ENCODE data around the gene IGLON5. TPM values are rescaled to one million over a fixed set of nuclear protein-coding genes. Genes with fewer than 3 reads are reported as not detected.

Gene IGLON5
- total and polyA plus RNA-seq, 2 experiments from 2014 or later = 5.0 to 29.1 TPM

- TF ChIP-seq CREB1 (CRISPR knock-in tag; IDR thresholded peaks at IDR 0.05; ENCODE audit: low read depth) (no peak), STAT1 (IDR thresholded peaks at IDR 0.05; ENCODE audit: unreplicated experiment) (no peak), ZNF114 (CRISPR knock-in tag; IDR thresholded peaks at IDR 0.05) (no peak)
- Histone ChIP-seq H3K4me2 (no peak overlapping the region), H3F3A (replicated peaks; ENCODE audit: low read depth) (no peaks in the 10 kb centered on the region; the same call in 1 of the 2 replicates), H3K79me2 (replicated peaks; ENCODE audit: insufficient read depth) (0 out of 2 replicates have a peak, but pooled peaks cover 4% of the 10 kb centered on the region), H3K9me2 (ENCODE audit: insufficient read depth) (0 out of 2 replicates have a peak, but pooled peaks cover 2% of the 10 kb centered on the region), H3K36me3 (ENCODE audit: insufficient read depth) (no peaks in the 10 kb centered on the region), H3K27ac (ENCODE audit: low read depth) (no peak overlapping the region), H4K20me1 (replicated peaks; ENCODE audit: insufficient read depth) (no peaks in the 10 kb centered on the region), H2AFZ (no peak overlapping the region), H3K4me1 (ENCODE audit: insufficient read depth) (peaks cover 12% of the 10 kb centered on the region; the same call in 1 of the 2 replicates), H3K4me3 (no peak overlapping the region), H3K27me3 (ENCODE audit: insufficient read depth) (no peaks in the 10 kb centered on the region)
- Mint-ChIP-seq H3K4me1 (peaks cover 15% of the 10 kb centered on the region), H3K4me3 (no peak overlapping the region; the same call in 2 of the 3 replicates), H3K9me3 (no peaks in the 10 kb centered on the region; the same call in 2 of the 3 replicates), H3K36me3 (ENCODE audit: low read depth) (no peaks in the 10 kb centered on the region; the same call in 2 of the 3 replicates), H3K27me3 (ENCODE audit: insufficient read depth, low read depth, poor library complexity) (peaks cover 20% of the 10 kb centered on the region), H3K27ac (no peak overlapping the region)
- DNase-seq (ENCODE audit: low spot score) = no peak
- no peak for ATAC-seq
Measured at GRCh38 chr19:51370230-51370629, 58.8 kb downstream of the IGLON5 start.

- no peaks in the 10 kb centered on the region for H3K36me3 Mint-ChIP-seq (ENCODE audit: low read depth)
- H3K27ac Mint-ChIP-seq = 0 out of 2 replicates have a peak overlapping the region, but pooled peaks have one; percentile 46
- Histone ChIP-seq H3K27ac (ENCODE audit: low read depth) (no peak overlapping the region), H3K4me2 (no peak overlapping the region), H4K20me1 (replicated peaks; ENCODE audit: insufficient read depth) (no peaks in the 10 kb centered on the region), H3K79me2 (replicated peaks; ENCODE audit: insufficient read depth) (no peaks in the 10 kb centered on the region), H3K4me1 (ENCODE audit: insufficient read depth) (peaks cover 7% of the 10 kb centered on the region; the same call in 1 of the 2 replicates), H3F3A (replicated peaks; ENCODE audit: low read depth) (no peaks in the 10 kb centered on the region; the same call in 1 of the 2 replicates), H3K36me3 (ENCODE audit: insufficient read depth) (no peaks in the 10 kb centered on the region), H3K27me3 (ENCODE audit: insufficient read depth) (no peaks in the 10 kb centered on the region), H3K4me3 (no peak overlapping the region), H2AFZ (no peak overlapping the region), H3K9me2 (ENCODE audit: insufficient read depth) (0 out of 2 replicates have a peak, but pooled peaks cover 2% of the 10 kb centered on the region)
- H3K4me1 Mint-ChIP-seq = peaks cover 7% of the 10 kb centered on the region
- no peak overlapping the region for H3K4me3 Mint-ChIP-seq
- H3K27me3 Mint-ChIP-seq (ENCODE audit: insufficient read depth, low read depth, poor library complexity) = peaks cover 20% of the 10 kb centered on the region
- ATAC-seq = no peak
- no peaks in the 10 kb centered on the region; the same call in 2 of the 3 replicates for H3K9me3 Mint-ChIP-seq
- no peak for DNase-seq (ENCODE audit: low spot score)
- TF ChIP-seq EZH2phosphoT487 (IDR thresholded peaks at IDR 0.05; ENCODE audit: unreplicated experiment) = no peak
- TF ChIP-seq ETS1 (IDR thresholded peaks at IDR 0.05) = no peak
- TF ChIP-seq EZH2 (IDR thresholded peaks at IDR 0.05; ENCODE audit: low read depth, unreplicated experiment) = no peak
- TF ChIP-seq REST (IDR thresholded peaks at IDR 0.05; ENCODE audit: unreplicated experiment) = no peak
- TF ChIP-seq ZNF331 (CRISPR knock-in tag; IDR thresholded peaks at IDR 0.05; ENCODE audit: low read depth) = no peak
- no peak for TF ChIP-seq JUNB (IDR thresholded peaks at IDR 0.05; ENCODE audit: unreplicated experiment)
- TF ChIP-seq ZNF114 (CRISPR knock-in tag; IDR thresholded peaks at IDR 0.05) = no peak
- TF ChIP-seq CTCF (conservative IDR thresholded peaks at IDR 0.05; ENCODE audit: low read depth in 2 of 2) = no peak
- TF ChIP-seq CREB1 (CRISPR knock-in tag; IDR thresholded peaks at IDR 0.05; ENCODE audit: low read depth) = no peak
- TF ChIP-seq POLR2AphosphoS5 (IDR thresholded peaks at IDR 0.05; ENCODE audit: low read depth) = no peak
- TF ChIP-seq NANOG (IDR thresholded peaks at IDR 0.05; ENCODE audit: borderline replicate concordance) = no peak
- no peak for TF ChIP-seq STAT1 (IDR thresholded peaks at IDR 0.05; ENCODE audit: unreplicated experiment)
Measured at GRCh38 chr19:51371186-51371690, 59.8 kb downstream of the IGLON5 start.

All from GM23338 (cell line).